Measurements from ENCODE around the gene ADAMTS4.

The ADAMTS4 gene, protein sequence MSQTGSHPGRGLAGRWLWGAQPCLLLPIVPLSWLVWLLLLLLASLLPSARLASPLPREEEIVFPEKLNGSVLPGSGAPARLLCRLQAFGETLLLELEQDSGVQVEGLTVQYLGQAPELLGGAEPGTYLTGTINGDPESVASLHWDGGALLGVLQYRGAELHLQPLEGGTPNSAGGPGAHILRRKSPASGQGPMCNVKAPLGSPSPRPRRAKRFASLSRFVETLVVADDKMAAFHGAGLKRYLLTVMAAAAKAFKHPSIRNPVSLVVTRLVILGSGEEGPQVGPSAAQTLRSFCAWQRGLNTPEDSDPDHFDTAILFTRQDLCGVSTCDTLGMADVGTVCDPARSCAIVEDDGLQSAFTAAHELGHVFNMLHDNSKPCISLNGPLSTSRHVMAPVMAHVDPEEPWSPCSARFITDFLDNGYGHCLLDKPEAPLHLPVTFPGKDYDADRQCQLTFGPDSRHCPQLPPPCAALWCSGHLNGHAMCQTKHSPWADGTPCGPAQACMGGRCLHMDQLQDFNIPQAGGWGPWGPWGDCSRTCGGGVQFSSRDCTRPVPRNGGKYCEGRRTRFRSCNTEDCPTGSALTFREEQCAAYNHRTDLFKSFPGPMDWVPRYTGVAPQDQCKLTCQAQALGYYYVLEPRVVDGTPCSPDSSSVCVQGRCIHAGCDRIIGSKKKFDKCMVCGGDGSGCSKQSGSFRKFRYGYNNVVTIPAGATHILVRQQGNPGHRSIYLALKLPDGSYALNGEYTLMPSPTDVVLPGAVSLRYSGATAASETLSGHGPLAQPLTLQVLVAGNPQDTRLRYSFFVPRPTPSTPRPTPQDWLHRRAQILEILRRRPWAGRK

DNA sequence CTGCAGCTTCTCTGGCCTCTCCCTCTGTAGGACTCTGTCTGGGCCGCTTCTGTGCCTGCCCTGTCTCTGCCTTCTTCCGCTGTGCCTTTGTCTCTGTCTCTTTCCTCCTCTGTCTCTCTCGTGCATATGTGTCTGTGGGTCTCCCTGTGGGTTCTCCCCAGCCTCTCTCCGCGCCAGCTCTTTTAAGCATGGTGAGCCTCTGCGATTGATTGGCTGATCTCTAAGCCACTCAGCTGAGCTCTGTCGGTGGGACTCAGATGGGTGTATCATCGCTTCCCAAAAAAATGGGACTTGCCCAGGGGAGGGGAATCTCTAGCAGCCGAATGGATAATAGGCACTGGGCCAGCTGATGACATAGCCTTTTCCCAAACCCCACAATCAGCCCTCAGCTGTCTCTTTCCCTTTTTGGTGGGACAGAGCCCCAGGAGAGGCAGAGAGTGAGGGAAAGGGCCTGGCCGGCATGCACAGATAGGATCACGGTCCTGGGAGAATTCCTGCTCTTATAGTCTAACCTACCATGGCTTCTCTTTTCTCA, at the start of gene ADAMTS4:
TSS of gene ADAMTS4 (minus strand) at position 158 of the 535 bp plus-strand sequence. CDS start 427 bp downstream, outside the sequence.
- TF ChIP-seq, protein P1, sequence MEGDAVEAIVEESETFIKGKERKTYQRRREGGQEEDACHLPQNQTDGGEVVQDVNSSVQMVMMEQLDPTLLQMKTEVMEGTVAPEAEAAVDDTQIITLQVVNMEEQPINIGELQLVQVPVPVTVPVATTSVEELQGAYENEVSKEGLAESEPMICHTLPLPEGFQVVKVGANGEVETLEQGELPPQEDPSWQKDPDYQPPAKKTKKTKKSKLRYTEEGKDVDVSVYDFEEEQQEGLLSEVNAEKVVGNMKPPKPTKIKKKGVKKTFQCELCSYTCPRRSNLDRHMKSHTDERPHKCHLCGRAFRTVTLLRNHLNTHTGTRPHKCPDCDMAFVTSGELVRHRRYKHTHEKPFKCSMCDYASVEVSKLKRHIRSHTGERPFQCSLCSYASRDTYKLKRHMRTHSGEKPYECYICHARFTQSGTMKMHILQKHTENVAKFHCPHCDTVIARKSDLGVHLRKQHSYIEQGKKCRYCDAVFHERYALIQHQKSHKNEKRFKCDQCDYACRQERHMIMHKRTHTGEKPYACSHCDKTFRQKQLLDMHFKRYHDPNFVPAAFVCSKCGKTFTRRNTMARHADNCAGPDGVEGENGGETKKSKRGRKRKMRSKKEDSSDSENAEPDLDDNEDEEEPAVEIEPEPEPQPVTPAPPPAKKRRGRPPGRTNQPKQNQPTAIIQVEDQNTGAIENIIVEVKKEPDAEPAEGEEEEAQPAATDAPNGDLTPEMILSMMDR (IDR thresholded peaks at IDR 0.05; ENCODE audit: extremely low read depth, insufficient read depth, missing control alignments), result no peak
- in situ Hi-C loops (cut with MboI; ENCODE audit: low pct_unique_long_range_greater_than_20kb, low sequenced_read_pairs, unreplicated experiment), result loop anchor here (25.0 kb wide), 1 partner anchor 513 kb away; the partner anchor contains the start of genes FCRLA and FCRLB
- no peak for DNase-seq (ENCODE audit: low spot score)

DNA sequence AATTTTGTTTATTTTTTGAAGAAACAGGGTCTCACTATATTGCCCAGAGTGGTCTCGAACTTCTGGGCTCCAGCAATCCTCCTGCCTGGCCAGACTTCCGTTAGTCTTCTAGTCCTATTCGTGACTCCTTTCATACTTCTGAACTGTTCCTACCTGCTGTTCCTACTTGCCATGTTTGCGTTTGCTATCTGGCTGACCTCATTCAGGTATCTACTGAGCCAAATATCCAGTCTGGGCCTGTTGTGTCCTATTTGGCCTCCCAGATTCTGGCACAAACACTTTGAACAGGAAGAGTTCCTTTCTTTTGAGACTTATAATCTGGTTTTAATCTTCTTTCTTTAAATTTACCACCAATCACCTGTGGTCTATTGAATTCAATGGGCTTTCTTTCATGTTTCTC, 46.0 kb upstream of the ADAMTS4 start:
- TF ChIP-seq, protein P1 (IDR thresholded peaks at IDR 0.05; ENCODE audit: extremely low read depth, insufficient read depth, missing control alignments), result no peak
- no peak for DNase-seq (ENCODE audit: low spot score)
- in situ Hi-C loops (cut with MboI; ENCODE audit: low pct_unique_long_range_greater_than_20kb, low sequenced_read_pairs, unreplicated experiment), result no loop called here

DNA sequence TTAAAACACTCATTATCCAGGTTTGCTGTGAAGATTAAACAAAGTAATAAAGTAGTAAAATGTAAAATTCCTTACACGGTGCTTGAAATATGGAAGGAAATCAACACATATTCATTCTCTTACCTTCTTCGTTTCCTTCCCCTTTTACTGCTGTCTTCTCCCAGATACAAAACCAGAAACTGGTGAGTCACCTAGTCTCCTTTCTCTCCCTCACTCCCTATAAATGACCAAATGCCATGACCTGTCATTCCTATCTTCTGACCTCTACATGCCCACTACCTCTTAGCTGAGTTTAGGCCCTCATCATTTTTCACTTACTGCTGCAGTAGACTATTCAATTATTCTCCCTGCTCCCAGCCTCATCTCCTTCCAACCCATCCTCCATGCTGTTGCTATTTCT, 43.5 kb upstream of the ADAMTS4 start:
- TF ChIP-seq, protein P1 (IDR thresholded peaks at IDR 0.05; ENCODE audit: extremely low read depth, insufficient read depth, missing control alignments), result no peak
- DNase-seq (ENCODE audit: low spot score), result no peak
- in situ Hi-C loops (cut with MboI; ENCODE audit: low pct_unique_long_range_greater_than_20kb, low sequenced_read_pairs, unreplicated experiment), result no loop called here

DNA sequence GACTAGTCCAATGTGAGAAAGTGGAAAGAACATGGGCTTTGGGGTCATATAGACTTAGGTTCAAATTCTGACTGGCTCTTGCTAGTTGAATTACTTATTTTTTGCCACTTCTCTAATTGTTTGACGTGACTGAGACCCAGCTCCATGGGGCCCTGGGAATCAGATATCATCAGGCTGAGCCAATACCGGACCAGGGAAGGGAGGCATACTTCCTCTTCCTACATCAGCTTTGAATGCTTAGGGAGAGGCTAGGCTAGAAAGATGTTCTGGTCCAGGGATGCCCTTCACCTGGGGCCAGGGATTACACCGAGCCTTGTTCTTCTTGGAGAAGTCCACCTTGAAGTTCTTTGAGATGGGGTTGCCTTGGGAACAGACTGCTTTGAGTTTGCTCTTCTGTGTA, 42.8 kb upstream of the ADAMTS4 start:
- TF ChIP-seq, protein P1 (IDR thresholded peaks at IDR 0.05; ENCODE audit: extremely low read depth, insufficient read depth, missing control alignments), result no peak
- no peak for DNase-seq (ENCODE audit: low spot score)
- in situ Hi-C loops (cut with MboI; ENCODE audit: low pct_unique_long_range_greater_than_20kb, low sequenced_read_pairs, unreplicated experiment), result no loop called here

DNA sequence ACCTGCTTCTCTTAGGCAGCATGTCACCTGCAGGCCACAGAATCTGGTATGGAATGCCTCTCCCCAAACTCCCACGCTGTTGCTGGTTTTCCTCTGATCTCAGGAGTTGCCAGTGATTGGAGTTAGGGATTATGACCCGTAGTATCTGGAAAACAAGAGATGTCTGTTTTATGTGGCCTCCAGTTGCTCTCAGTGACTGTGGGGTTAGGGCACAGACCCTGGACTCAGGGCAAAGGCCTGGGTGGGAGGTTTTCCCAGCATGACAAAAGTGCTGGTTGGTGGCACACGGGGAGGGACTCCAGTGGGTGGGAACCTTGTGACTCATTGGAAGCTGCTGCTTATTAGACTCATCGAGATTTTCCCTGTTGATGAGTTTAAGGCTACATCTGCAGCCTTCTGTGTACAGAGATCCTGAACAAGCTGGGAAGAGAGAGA, 39.2 kb upstream of the ADAMTS4 start, which contains the start of gene NR1I3:
TSS of gene NR1I3 (minus strand) at position 165 of the 435 bp plus-strand sequence. CDS start 1,638 bp downstream, outside the sequence.
- in situ Hi-C loops (cut with MboI; ENCODE audit: low pct_unique_long_range_greater_than_20kb, low sequenced_read_pairs, unreplicated experiment), result no loop called here
- TF ChIP-seq, protein P1 (IDR thresholded peaks at IDR 0.05; ENCODE audit: extremely low read depth, insufficient read depth, missing control alignments), result no peak
- DNase-seq (ENCODE audit: low spot score), result no peak
